HG03342 (cell line): ENCODE data around the gene GGTA1.
"Not testable (repeated sequence)": the region's sequence is repeated elsewhere in the genome, so short reads cannot be mapped to it uniquely, and the experiment has no call there.

Experiments used
- ATAC-seq: cut with Tn5 transposase; IDR thresholded peaks from one replicate; pipeline ENCODE4 v1.9.1; 2021; ENCODE audit warnings: mild to moderate bottlenecking, moderate library complexity; ENCODE audit not compliant: unreplicated experiment

The GGTA1 gene

DNA sequence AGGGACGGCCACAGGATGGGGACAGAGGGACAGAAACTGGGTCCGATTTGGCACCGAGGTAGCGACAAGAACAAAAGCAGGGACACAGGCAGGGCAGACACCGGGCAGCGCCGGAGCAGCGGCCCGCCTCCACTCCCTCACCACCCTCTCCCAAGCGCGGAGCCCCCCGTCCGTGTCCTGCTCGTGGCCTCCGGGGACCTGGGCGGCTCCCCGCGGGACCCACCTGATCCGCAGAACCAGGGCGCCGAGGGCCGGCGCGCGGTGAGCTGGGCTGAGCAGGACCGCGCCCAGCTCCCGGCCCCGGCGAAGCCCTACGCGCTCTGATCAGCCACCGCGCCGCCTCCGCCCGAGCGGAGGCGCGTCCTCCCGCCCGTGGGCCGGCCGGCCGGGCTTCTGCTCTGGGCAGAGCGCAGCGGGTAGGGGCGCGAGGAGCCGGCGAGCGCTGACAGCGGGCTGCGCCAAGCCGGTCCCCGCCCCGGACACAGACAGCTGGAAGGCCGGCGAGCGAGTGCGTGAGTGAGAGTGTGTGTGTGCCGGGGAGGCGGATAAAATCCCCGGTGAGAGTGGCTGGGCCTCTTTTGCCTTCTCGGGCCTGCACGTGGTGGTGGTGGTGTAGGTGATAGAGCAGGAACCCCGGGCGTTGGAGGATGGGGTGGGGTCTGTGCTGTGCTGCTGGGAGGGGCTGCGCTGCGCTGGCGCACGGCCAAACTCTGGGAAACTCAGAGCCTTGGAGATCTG, at the start of gene GGTA1:
GGTA1 (minus strand) TSS at position 418 of the 738 bp plus-strand sequence. CDS start 31,922 bp downstream, outside the sequence.
- no peak for ATAC-seq

DNA sequence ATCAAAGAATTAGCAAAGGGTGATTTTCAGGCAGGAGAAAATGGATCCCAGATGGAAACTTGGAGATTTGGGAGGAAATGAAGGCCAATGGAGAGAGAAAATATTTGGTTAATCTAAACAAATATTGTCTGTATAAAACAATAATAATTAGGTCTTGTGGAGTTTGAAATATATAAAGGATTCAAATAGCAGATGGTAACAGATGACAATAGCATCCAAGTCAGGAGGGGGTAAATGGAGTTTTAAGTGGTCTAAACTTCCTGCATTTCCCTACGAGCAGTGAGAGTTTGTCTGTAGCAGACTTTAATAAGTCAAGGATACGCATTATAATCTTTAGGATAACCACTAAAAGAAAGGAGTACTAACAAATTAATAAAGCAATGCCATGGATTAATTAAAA, 49.0 kb upstream of the GGTA1 start:
- ATAC-seq = no peak

DNA sequence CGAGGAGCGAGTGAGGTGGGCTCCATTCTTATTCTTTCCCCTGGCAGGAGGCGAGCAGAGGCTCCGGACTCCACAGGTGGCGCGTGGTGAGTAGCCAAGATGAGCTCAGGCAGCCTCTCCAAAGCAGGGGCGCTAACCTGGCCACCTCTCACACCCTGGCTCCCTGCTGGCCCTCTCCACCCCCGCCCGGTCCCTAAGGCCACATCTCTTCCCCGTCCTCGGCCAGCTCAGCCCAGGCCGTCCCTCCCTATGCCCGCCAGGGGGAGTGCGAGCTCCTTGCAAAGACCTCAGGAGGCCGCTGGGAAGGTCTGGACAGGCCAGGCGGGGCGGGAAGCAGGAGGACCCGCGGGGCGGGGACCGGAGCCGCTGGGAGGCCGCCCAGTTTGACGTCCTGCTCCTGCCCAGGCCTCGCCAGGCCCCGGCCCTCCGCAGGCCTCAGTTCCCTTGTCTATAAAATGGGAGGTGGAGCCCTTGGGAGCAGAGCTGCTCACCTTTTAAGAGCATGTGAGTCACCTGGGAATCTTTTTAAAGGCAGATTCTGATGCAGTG, 46.3 kb upstream of the GGTA1 start:
- peak; percentile 80 for ATAC-seq

DNA sequence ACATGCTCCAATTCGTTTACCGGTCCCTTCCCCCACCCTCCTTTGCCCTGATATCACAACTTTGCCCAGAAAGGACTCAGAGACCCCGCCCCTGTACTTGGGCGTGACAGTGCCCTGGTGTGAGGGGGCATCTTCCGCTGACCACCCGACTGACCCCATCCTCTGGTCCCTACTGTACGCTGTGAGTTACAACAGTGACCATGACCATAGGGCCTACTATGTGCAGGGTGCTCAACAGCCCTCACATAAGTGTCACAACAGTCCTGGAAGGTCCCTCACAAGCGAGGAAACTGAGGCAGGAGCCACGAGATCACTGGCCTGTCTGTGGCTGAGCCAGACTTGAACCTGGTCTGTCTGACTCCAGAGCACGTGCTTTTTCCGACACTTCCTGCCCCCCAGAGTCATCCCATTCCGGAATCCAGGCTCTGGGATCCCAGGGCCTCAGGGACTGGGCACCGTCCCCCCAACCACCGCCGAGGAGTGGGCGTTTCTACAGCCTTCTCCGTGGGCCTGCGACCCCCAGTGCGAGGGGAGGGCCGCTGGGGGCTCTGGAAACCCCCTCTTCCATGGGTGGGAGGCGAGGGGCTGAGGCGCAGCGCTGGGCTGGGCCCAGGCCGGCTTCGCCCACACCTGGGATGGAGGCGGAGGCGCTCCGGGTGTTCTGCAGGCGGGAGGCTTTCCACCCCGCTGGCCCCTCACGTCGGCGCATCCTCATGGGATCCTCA, 45.7 kb upstream of the GGTA1 start:
- ATAC-seq = no peak

DNA sequence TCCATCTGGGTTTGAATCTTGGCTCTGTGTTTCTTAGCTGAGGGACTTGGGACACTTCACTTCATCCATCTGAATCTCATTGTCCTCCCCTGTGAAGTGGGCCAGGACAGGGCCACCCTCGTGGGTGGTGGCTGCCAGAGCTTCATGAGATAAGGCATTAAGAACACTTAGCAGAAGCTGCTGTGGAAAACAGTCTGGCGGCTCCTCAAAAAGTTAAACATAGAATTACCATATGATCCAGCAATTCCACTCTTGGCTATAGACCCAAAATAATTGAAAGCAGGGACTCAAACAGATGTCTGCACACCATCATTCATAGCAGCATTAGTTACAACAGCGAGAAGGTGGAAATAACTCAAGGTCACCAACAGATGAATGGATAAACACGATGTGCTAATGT, 42.4 kb upstream of the GGTA1 start:
- no peak for ATAC-seq

DNA sequence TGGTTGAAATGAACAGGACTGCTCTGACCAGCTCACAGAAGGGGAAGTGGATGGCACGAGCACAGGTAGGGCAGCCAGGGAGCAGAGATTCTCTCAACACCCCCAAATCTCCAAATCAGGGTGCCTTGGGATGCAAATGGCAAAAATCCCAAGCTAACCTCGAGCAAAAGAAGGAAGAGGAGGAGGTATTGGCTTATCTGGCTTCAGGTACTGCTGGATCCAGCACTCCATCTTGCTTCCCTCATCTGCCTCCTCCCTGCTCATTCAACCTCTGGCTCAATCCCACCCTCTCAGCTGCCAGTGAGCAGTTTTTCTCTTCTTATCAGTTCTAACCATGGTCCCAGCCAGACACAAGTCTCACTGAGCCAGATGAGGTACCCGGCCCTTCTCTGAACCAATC, 41.6 kb upstream of the GGTA1 start:
- no peak for ATAC-seq

DNA sequence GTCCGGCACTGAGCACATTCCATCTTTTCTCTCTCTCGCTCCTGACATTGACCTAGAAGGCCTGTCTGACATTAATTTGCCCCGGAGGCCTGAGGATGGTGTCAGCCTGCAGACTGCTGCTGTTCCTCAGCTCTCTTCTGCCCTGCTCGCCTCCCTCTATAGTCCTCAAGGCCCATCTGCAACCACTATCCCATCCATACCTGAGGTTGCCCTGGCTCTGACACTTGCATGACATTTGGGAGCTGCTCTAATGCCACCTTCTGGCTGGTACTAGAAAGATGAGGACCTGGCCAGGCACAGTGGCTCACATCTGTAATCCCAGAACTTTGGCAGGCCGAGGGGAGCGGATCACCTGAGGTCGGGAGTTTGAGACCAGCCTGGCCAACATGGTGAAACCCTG, 38.6 kb upstream of the GGTA1 start:
- ATAC-seq = no peak

DNA sequence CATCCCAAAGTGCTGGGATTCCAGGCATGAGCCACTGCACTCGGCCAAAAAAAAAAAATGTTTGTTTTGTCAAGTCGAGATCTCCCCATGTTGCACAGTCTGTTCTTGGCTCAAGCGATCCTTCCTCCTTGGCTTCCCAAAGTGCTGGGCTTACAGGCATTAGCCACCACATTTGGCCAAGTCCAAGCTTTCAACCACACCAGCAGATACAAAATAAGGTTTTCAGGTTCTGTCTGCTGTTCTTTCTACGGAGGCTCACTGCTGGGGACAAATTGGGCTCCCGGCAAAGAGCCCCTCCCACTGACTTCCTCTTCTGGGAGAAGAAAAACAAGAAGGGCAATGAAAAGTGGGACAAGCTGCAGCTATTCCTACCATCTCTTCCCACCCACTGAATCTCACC, 37.6 kb upstream of the GGTA1 start:
- no peak for ATAC-seq

DNA sequence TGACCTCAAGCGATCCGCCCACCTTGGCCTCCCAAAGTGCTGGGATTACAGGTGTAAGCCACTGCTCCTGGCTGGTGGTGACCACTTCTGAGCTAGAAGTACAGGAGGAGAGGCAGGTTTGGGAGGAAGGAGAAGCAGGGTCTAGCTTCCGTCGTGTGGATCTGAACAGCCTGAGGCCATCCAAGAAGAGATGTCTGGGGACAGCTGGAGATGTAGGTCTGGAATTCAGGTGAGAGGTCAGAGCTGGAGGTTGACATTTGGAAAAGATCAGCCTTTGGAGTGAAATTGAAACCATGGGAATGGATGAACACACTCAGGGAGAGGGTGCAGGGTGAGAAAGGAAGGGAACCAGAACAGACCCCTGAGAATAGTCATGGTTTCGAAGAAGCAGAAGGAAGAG, 33.2 kb upstream of the GGTA1 start:
- ATAC-seq = no peak

DNA sequence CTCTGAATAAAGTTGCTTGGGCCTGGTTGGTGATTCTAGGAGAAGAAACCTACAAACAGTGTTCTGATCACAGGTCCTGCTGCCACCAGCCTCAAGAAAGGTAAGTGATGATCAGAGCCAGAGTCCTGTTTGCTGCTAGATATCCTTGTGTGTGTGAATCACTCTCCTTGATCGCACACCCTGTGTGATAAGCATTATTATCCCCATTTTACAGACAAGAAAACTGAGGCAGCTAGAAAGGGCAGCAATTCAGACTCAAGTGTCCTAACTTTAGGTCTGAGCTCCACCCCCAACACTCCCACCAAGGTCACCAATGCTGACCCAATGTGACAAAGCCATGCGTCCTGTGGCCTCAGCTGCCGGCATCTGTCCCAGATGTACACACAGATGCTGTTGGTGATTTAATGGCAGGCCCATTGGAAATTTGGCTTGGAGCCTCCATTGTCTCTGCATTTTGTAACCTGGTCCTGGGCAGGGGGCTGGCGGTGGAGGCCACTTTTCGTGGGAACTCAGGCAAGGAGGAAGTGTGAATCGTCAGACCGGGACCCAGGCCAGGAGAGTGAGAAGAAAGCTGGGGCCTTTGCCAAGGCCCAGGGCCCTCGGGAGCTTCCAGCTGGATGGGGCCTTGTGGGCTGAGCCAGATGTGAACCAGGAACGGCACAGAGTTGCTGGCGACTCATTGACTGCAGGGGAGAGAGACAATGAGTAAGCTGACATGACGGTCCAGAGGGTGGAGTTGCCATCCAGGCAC, 29.8 kb upstream of the GGTA1 start:
- no peak for ATAC-seq

DNA sequence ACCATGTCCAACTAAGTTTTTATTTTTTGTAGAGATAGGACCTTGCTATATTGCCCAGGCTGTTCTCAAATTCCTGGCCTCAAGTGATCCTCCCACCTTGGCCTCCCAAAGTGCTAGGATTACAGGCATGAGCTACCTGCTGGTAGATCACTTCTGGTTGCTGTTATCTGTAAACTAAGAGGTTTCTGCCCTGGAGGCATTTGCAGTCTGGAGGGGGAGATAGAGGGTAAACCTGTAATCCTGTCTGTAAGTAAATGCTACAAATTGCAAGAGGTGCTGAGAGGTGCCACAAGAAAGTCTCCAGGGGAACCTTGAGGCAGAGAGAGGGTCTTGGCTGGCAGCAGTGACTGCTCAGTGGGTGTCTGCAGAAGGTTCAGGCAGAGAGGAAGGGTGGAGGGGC, 29.0 kb upstream of the GGTA1 start:
- ATAC-seq = no peak

DNA sequence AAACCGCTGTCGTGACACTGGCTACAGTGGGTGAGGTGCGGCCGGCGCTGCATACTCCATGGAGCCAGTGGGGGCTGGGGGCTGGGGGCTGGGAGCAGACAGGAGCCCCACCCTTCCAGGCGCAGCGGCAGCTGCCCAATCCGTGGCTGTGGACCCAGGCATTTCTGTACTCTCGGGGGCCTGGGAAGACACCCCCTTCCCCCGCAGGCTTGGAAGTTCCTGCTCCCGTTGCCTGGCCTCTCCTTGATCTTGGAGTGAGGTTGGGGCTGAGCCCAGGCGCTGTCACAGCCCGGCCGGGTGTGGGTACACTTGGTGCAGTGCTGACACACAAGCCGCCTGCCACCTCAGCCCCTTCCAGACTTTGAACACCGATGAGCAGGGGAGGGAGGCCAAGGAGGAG, 27.7 kb upstream of the GGTA1 start:
- ATAC-seq = no peak

DNA sequence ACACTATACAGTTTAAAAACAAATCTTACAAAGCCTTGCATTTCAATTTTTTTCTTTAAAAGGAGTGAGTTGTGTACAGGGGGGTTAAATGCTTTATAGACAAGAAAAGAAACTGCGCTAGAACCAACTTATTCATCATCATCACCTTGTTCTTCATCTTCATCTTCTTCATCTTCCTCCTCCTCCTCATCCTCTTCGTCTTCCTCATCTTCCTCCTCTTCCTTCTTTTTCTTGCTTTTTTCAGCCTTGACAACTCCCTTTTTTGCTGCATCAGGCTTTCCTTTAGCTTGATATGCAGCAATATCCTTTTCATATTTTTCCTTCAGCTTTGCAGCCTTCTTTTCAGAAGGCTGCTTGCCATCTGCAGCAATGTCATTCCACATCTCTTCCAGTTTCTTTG, 20.0 kb upstream of the GGTA1 start:
- ATAC-seq = not testable (repeated sequence)

DNA sequence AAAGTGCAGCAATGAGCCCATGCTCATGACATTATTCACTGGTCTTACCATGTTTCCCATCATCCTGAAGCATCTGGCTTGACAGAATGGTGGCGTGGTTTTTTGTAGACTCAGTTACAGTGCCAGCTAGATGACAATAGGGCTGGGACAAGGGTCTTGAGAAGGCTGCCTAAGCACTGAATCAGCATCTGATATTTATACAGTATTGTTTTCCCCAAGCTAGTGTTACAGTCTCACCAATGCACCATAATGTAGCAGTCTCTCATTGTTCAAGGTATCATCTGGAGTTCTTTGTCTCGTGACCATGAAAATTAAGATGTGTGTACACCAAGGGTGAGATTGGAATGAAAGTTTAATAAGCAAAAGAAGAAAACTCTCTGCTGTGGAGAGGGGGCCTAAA, 19.0 kb upstream of the GGTA1 start:
- ATAC-seq = no peak

DNA sequence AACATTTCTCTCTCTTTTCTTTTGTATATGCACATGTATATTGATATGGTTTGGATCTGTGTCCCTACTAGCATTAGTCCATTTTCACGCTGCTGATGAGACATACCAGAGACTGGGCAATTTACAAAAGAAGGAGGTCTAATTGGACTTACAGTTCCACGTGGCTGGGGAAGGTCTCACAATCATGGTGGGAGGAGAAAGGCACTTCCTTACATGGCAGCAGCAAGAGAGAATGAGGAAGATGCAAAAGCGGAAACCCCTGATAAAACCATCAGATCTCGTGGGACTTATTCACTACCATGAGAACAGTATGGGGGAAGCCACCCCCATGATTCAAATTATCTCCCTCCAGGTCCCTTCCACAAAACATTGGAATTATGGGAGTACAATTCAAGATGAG, 13.5 kb upstream of the GGTA1 start:
- not testable (repeated sequence) for ATAC-seq

DNA sequence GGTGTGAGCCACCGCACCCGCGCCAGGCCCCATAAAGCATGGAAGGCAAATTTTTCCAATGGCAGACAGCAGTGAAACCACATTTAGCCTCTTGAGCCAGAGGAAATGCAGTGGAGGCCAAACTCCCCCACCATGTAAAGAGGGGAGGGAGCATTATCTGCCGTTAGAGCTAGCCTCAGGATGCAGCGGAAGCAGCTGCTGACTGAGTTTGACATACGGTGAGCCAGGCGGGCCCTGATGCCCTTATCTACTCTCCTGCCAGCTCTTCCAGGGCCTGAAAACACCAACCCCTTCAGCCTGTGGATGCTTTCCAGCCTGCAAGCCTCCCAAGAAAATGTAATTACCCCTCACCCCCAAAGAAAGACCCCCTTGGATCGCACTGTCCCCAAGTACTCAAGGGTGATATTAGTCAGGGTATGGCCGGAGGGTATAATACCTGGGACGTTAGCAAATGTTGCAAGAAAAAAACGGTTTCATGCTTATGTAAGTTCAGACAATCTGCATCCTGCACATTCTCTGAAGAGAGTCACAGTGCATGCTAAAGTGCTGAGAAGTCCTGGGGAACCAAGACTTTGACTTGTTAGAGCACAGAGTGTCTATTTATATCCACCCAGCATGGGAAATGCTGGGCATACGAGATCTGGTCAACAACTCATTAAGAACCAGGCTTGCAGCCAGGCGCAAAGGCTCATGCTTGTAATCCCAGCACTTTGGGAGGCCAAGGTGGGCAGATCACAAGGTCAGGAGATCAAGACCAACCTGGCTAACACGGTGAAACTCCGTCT, 11.3 kb upstream of the GGTA1 start:
- no peak for ATAC-seq

DNA sequence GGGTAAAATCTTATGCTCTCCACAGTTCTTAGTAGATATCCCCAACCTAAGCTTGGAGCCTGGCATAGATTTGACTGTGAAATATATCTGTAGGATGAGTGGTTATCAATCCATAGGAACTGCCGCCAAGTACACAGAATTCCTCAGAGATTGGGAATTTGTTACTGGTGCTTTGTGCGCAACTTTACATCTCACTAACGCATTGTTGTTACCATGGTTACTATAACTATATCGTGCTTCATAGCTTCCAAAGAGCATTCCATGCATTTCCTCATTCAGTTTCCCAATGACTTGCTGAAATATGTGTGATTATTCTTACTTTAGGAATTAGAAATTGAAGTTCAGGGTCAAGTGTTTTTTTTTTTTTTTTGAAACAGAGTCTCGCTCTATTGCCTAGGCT, 9.5 kb upstream of the GGTA1 start:
- no peak for ATAC-seq

DNA sequence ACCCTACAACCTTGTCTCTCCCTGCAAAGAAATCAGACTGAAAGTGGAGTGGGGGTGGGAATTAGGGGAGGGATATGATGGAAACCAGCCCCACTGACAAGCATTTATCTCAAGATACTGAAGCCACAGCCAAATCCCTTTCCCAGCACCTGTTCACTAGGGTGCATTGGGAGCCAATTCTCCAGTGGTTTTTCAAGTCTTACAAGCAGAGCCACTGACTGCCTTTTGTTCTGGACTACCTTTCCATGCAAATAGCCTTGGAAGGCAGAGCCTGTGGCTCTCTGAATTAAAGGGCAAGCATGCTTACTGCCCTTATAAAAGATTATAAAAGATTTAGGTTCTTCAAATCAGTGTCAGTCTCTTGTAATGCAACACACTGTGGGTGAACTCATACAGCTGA, 8.8 kb upstream of the GGTA1 start:
- ATAC-seq = no peak

DNA sequence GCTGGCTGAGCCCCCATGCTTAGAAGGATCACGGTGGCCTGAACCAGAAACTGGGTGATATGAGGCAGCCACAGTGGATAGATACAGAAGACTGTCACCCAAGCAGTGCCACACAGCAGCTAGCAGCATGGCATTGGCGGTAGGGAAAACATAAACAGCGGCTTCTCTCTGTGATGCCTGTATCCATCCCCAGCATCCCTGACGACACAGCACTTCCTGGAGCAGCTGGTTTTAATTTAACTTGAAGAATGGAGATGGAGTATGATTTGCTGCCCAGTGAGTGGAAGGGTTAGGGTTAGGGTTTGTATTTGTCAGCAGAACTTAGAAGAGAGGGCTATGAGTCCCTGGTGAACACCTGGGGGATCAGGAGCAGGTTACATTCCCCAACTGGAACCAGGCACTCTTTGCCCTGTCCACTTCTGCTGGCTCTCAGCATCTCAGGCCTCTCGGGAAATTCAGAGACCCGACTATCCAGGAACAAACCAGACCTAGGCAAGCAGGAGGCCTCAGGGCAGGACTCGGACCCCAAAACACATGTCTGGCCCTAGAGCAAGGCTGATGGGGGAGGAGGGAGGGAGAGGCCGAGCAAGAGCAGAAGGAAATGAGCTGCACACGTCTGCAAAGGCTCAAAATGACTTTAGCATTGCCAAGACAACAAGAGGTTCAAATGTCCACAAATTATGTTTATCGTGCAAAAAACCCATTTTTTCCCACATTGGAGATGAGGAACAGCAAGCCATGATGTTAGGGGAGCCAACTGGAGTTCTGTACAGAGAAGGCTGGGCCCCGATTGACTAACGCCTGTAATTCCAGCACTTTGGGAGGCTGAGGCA, 6.5 kb upstream of the GGTA1 start:
- ATAC-seq = no peak

DNA sequence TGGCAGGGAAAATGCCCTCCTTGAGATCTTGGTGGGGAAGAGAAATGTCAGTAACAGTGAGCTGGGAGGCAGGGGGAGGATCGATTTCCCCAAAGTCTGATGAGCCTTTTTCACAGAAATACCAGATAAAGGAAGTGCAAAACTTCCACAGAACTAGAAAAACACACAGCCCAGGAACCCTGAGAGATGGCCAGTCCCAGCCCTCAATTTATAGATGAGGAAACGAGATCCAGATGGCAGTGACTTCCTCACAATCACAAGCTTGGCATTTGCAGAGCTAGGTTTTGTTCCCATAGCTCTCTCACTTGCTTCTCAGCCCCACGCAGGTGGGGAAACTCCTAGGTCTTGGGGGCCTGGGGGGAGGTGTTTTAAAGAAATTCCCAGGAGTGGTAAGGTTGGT, 3.8 kb upstream of the GGTA1 start:
- ATAC-seq = no peak
